Jurkat, Clone E6-1 (cell line): ENCODE results near the gene SLC9A8. TPM values are rescaled to one million over a fixed set of nuclear protein-coding genes. Genes with fewer than 3 reads are reported as not detected.
"Not testable (repeated sequence)": the region's sequence is repeated elsewhere in the genome, so short reads cannot be mapped to it uniquely, and the experiment has no call there.

ENCODE experiments used
- DNase-seq: peaks from one replicate; pipeline ENCODE4 v3.0.0-alpha.2; 2011; ENCODE audit warnings: low read depth, low spot score
- H3K4me3 ChIP-seq: 2 replicates; pipeline ENCODE4 v1.5.1; 2011; ENCODE audit warnings: mild to moderate bottlenecking, low read length, control low read depth, moderate library complexity
- polyA plus RNA-seq: library from polyadenylated mRNA; unstranded; fragments of >200 nt; gene quantifications from one replicate; pipeline ENCODE4 v1.2.1, GENCODE V29; 2012; ENCODE audit warnings: missing spikeins; ENCODE audit not compliant: insufficient read length, insufficient read depth

SLC9A8 gene, protein sequence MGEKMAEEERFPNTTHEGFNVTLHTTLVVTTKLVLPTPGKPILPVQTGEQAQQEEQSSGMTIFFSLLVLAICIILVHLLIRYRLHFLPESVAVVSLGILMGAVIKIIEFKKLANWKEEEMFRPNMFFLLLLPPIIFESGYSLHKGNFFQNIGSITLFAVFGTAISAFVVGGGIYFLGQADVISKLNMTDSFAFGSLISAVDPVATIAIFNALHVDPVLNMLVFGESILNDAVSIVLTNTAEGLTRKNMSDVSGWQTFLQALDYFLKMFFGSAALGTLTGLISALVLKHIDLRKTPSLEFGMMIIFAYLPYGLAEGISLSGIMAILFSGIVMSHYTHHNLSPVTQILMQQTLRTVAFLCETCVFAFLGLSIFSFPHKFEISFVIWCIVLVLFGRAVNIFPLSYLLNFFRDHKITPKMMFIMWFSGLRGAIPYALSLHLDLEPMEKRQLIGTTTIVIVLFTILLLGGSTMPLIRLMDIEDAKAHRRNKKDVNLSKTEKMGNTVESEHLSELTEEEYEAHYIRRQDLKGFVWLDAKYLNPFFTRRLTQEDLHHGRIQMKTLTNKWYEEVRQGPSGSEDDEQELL
- polyA plus RNA-seq = 8.5 TPM

- peak within 1 kb of the TSS; percentile 67 for H3K4me3 ChIP-seq
- DNase-seq = peak; percentile 75
Observed at GRCh38 chr20:49812507-49813304, at the start of gene SLC9A8. Gene SLC9A8 (plus strand): TSS chr20:49812828. CDS start chr20:49812923, 95 bp downstream.

DNA sequence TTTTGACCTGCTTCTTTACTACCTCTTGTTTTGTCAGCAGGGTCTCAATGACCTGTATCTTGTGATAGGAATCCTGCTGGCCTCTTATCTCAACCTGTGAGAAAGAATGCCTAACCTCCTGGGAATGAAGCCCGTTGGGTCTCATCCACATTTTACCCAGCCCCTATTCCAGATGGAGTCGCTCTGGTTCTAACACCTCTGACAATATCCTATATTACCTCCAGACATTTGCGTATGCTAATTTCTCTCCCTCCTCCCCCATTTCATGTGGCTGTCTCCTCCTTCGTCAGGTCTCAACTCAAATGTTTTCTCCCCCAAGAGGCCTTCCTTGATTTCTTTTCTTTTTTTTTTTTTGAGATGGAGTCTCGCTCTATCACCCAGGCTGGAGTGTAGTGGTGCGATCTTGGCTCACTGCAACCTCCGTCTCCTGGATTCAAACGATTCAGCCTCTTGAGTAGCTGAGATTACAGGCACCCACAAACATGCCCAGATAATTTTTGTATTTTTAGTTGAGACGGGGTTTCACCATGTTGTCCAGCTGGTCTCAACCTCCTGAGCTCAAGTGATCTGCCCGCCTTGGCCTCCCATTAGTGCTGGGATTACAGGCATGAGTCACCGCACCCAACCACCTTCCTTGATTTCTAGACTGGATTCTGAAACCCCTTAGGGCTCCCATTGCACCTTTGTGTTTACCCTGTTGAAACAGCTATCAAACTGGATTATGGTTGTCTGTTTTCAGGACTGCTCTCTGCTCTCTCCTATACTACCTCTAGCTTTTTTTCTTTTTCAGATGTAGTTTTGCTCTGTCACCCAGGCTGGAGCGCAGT, 49.5 kb upstream of the SLC9A8 start:
- DNase-seq = no peak

DNA sequence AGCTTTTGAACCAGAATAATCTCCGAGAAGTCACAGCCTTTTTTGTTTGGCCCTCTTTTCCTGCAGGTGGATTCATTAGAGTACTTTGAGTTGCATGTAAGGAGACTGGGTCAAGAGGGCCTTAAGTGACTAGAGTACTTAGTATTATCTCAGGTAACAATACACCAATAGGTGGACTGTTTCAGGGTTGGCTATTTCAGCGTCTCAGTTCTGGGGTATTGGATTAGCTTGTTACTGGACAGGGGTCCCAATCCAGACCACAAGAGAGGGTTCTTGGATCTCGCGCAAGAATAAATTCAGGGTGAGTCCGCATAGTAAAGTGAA, 47.3 kb upstream of the SLC9A8 start:
- DNase-seq = no peak
- no peak overlapping the region for H3K4me3 ChIP-seq

More for the DNA sequence above, 49.5 kb upstream of the SLC9A8 start:
- no peak overlapping the region for H3K4me3 ChIP-seq

DNA sequence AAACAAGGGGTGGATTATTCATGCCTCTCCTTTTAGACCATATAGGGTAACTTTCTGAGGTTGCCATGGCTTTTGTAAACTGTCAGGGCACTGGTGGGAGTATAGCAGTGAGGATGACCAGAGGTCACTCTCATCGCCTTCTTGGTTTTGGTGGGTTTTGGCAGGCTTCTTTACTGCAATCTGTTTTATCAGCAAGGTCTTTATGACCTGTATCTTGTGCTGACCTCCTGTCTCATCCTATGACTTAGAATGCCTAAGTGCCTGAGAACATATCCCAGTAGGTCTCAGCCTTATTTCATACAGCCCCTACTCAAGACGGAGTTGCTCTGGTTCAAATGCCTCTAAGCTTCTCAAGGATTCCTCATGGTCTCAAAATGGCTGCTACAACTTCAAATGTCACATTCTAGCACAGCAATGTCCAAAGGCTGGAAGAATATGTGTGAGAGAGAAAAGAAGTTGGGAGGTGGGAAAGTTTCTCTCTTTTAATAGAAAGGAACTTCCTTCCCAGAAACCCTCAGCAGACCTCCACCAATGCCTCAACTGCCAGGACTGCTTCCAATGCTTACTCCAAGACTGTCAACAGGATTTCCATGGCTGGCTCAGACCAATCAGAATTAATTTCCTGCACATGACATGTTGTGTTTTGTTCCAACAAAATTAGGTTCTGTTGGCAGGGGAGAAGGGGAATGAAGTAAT, 46.6 kb upstream of the SLC9A8 start:
- DNase-seq = no peak
- H3K4me3 ChIP-seq = no peak overlapping the region

DNA sequence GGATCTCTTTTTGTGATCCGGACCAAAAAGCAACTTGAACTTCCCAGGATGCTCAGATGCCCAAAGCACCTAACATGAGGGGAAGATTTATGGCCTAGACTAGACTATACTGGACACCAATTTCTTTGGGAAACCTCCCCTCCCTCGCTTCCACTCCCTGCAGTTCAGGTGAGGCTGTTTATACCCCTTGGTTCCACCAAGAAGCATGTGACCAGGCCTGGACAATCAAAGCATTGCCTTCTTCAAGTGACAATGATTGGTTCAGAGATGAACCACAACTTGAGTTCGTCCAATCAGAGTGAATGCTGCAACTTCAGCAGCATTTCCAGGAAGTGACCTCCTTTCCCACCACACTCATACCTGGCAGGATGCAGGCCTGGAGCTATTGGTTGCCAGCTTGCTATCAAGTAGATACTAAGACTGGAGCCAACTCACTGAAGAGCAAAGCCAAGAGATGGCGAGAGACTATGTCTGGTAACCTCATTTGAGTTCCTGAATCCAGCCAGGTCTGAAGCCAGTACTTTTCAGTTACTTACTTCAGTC, 45.6 kb upstream of the SLC9A8 start:
- peak; percentile 45 for DNase-seq
- no peak overlapping the region for H3K4me3 ChIP-seq

GRCh38 chr20:49768204-49769047, 44.2 kb upstream of the SLC9A8 start:
- no peak overlapping the region; the same call in 1 of the 2 replicates for H3K4me3 ChIP-seq
- DNase-seq = peak; percentile 94

DNA sequence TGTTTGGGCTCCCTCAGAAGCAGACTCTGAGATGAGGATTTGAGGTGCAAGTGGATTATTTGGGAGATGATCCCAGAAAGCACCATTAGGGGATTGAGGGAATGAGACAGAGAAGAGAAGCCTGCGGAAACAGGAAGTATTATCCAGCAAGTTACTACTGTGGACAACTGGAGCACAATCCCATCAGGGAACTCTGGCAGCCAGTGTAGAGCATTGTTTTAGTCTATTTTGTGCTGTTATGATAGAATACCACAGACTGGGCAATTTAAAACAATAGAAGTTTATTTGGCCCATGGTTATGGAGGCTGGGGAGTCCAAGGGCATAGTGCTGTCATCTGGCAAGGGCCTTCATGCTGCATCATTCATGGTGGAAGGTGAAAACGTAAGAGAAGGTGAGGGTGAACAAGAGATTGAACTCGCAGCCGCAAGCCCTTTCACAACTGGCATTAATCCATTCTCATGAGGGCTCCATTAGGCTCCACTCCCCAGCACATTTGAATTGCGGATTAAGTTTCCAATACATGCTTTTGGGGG, 43.5 kb upstream of the SLC9A8 start:
- DNase-seq = no peak

GRCh38 chr20:49770634-49771033, 42.0 kb upstream of the SLC9A8 start:
- no peak for DNase-seq

More for the DNA sequence above, 43.5 kb upstream of the SLC9A8 start:
- H3K4me3 ChIP-seq = no peak overlapping the region

GRCh38 chr20:49774213-49774612, 38.4 kb upstream of the SLC9A8 start:
- DNase-seq, H3K4me3 ChIP-seq: not testable (repeated sequence)

More at GRCh38 chr20:49770634-49771033, 42.0 kb upstream of the SLC9A8 start:
- no peak overlapping the region for H3K4me3 ChIP-seq

DNA sequence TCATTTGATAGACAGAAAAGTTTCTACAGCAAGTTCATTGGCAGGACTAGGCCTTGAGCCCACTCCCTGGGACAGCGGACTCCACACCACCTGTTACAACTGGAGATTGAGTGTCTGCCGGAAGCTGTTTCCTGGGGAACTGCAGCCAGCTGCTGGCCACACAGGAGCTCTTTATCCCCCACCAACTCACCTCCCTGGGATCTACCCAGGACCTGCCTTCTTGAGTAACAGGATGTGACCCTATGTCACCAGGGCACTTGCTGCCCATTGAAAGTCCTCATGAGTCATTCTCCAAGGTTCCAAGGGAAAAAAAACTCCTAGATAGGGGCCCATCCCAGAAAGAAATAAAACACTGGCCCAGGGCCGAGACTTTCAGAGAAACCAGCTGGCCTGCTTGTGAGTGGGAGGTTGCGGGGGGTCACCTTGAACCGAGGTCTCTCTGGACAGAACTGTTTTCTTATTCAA, 37.4 kb upstream of the SLC9A8 start:
- DNase-seq = no peak
- H3K4me3 ChIP-seq = no peak overlapping the region

- DNase-seq = no peak
- H3K4me3 ChIP-seq = no peak overlapping the region
Observed at GRCh38 chr20:49779972-49780371, 32.7 kb upstream of the SLC9A8 start.

- no peak for DNase-seq
- no peak overlapping the region for H3K4me3 ChIP-seq
Observed at GRCh38 chr20:49781676-49782075, 31.0 kb upstream of the SLC9A8 start.

DNA sequence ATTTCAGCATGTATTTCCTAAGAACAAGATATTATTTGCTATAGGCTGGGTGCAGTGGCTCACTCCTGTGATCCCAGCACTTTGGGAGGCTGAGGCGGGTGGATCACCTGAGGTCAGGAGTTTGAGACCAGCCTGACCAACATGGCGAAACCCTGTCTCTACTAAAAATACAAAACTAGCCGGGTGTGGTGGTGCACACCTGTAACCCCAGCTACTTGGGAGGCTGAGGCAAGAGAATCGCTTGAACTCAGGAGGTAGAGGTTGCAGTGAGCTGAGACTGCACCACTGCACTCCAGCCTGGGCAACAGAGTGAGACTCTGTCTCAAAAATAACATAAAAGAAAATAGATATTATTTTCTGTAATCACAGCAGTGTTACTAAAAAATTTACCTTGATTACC, 30.2 kb upstream of the SLC9A8 start:
- not testable (repeated sequence) for DNase-seq, H3K4me3 ChIP-seq

- H3K4me3 ChIP-seq, DNase-seq: not testable (repeated sequence)
Observed at GRCh38 chr20:49783021-49783995, 29.3 kb upstream of the SLC9A8 start.

- no peak overlapping the region for H3K4me3 ChIP-seq
- DNase-seq = no peak
Observed at GRCh38 chr20:49784291-49784690, 28.3 kb upstream of the SLC9A8 start.
